ENCODE results near the gene UNC80.

UNC80 gene

DNA sequence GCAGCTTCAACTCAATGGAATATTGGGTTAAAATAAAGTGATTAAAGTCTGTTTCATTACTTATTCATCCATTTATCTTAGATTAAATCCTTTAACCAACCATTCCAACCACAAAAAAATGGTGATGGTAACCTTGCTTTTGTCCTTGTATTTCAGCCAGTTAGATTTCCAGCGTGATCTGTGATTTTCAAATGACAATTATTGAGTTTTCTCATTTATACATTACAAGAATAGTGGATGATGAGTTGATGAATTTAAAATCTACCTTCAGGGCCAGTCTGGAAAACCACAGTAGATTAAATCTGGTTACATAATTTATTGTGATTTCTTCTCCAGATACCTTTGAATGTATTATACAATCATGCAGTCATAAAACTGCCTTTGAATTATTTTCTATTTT, 29.7 kb upstream of the UNC80 start:
- H3K4me1 ChIP-seq (ENCODE audit: low read depth, poor library complexity, severe bottlenecking): no peaks in the 10 kb centered on the region
- H4K20me1 ChIP-seq (ENCODE audit: insufficient read depth): no peaks in the 10 kb centered on the region
- no peak overlapping the region for H3K9ac ChIP-seq
- H3K27ac ChIP-seq: no peak overlapping the region
- no peak overlapping the region for H3K4me2 ChIP-seq
- no peaks in the 10 kb centered on the region for H3K36me3 ChIP-seq (ENCODE audit: insufficient read depth)
- H3K4me3 ChIP-seq (IDR thresholded peaks at IDR 0.05; ENCODE audit: insufficient read depth, low read depth, low read length): no peak overlapping the region
- H3K27me3 ChIP-seq (ENCODE audit: insufficient read depth, low read depth): no peaks in the 10 kb centered on the region
- H3K79me2 ChIP-seq (ENCODE audit: insufficient read depth, low read depth): no peaks in the 10 kb centered on the region
- TF ChIP-seq, protein P1, sequence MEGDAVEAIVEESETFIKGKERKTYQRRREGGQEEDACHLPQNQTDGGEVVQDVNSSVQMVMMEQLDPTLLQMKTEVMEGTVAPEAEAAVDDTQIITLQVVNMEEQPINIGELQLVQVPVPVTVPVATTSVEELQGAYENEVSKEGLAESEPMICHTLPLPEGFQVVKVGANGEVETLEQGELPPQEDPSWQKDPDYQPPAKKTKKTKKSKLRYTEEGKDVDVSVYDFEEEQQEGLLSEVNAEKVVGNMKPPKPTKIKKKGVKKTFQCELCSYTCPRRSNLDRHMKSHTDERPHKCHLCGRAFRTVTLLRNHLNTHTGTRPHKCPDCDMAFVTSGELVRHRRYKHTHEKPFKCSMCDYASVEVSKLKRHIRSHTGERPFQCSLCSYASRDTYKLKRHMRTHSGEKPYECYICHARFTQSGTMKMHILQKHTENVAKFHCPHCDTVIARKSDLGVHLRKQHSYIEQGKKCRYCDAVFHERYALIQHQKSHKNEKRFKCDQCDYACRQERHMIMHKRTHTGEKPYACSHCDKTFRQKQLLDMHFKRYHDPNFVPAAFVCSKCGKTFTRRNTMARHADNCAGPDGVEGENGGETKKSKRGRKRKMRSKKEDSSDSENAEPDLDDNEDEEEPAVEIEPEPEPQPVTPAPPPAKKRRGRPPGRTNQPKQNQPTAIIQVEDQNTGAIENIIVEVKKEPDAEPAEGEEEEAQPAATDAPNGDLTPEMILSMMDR (conservative IDR thresholded peaks at IDR 0.05; ENCODE audit: low read depth, low read length): no peak
- H2AFZ ChIP-seq (ENCODE audit: low read depth): no peak overlapping the region

DNA sequence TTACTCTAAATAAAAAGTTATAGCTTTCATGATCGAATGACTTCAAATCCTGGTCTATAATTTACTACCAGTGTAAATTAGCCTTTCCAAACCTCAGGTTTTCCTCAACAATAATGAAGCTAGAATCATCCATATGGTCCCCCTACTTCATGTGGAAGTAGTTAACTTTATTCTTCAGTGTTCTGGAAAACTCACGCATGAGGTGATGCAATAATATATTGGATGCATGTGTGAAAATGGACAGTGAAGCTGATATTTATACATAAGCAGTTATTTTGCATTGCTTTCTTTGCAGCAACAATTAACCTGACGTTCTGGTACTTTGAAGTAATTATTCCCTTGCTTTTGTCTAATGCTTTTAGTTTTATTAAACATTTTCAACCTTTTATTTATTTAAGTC, 18.6 kb upstream of the UNC80 start:
- no peak overlapping the region for H3K4me3 ChIP-seq (IDR thresholded peaks at IDR 0.05; ENCODE audit: insufficient read depth, low read depth, low read length)
- H3K4me2 ChIP-seq: no peak overlapping the region
- no peaks in the 10 kb centered on the region for H3K36me3 ChIP-seq (ENCODE audit: insufficient read depth)
- H3K9ac ChIP-seq: no peak overlapping the region
- H3K4me1 ChIP-seq (ENCODE audit: low read depth, poor library complexity, severe bottlenecking): no peaks in the 10 kb centered on the region
- H3K79me2 ChIP-seq (ENCODE audit: insufficient read depth, low read depth): no peaks in the 10 kb centered on the region
- H4K20me1 ChIP-seq (ENCODE audit: insufficient read depth): no peaks in the 10 kb centered on the region
- no peaks in the 10 kb centered on the region for H3K27me3 ChIP-seq (ENCODE audit: insufficient read depth, low read depth)
- TF ChIP-seq, protein P1 (conservative IDR thresholded peaks at IDR 0.05; ENCODE audit: low read depth, low read length): no peak
- H3K27ac ChIP-seq: no peak overlapping the region
- no peak overlapping the region for H2AFZ ChIP-seq (ENCODE audit: low read depth)

DNA sequence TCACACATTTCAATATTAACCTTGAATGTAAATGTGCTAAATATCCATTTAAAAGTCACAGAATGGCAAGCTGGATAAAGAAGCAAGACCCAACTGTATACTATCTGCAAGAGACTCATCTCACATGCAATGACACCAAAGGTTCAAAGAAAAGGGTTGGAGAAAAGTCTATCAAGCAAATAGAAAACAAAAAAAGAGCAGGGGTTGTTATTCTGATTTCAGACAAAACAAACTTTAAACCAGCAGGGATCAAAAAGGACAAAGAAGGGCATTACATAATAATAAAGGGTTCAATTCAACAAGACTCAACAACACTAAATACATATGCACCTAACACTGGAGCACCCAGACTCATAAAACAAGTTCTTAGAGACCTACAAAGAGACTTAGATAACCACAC, 14.5 kb upstream of the UNC80 start:
- no peaks in the 10 kb centered on the region for H3K27me3 ChIP-seq (ENCODE audit: insufficient read depth, low read depth)
- no peaks in the 10 kb centered on the region for H4K20me1 ChIP-seq (ENCODE audit: insufficient read depth)
- no peak overlapping the region for H3K27ac ChIP-seq

DNA sequence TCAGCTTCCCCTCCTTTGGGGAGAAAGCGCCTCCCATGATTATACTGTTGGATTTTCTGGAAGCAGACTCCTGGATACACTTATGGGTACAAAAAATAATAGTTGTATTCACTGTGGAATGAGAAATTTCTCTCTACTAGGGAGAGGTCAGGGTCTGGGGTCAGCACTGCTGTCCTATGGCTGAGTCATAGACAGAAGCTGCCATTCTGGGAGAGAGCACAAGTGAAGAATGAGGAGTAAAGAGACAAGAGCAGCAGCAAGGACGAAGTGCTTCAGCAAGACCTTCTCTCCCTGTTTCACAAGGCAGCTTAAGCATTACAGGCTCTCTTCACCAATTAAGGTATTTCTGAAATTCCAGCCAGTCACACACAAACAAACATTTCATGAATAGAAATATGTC, 10.1 kb upstream of the UNC80 start:
- no peaks in the 10 kb centered on the region for H3K4me1 ChIP-seq (ENCODE audit: low read depth, poor library complexity, severe bottlenecking)
- H2AFZ ChIP-seq (ENCODE audit: low read depth): no peak overlapping the region
- no peak overlapping the region for H3K4me2 ChIP-seq
- H4K20me1 ChIP-seq (ENCODE audit: insufficient read depth): no peaks in the 10 kb centered on the region
- H3K79me2 ChIP-seq (ENCODE audit: insufficient read depth, low read depth): no peaks in the 10 kb centered on the region
- H3K27me3 ChIP-seq (ENCODE audit: insufficient read depth, low read depth): no peaks in the 10 kb centered on the region
- no peak overlapping the region for H3K9ac ChIP-seq
- H3K27ac ChIP-seq: no peak overlapping the region
- no peaks in the 10 kb centered on the region for H3K36me3 ChIP-seq (ENCODE audit: insufficient read depth)
- TF ChIP-seq, protein P1 (conservative IDR thresholded peaks at IDR 0.05; ENCODE audit: low read depth, low read length): no peak
- H3K4me3 ChIP-seq (IDR thresholded peaks at IDR 0.05; ENCODE audit: insufficient read depth, low read depth, low read length): no peak overlapping the region

More for the DNA sequence above, 14.5 kb upstream of the UNC80 start:
- TF ChIP-seq, protein P1 (conservative IDR thresholded peaks at IDR 0.05; ENCODE audit: low read depth, low read length): no peak
- Histone ChIP-seq H3K4me2 (no peak overlapping the region), H3K36me3 (ENCODE audit: insufficient read depth) (no peaks in the 10 kb centered on the region), H3K4me1 (ENCODE audit: low read depth, poor library complexity, severe bottlenecking) (no peaks in the 10 kb centered on the region), H3K79me2 (ENCODE audit: insufficient read depth, low read depth) (no peaks in the 10 kb centered on the region), H2AFZ (ENCODE audit: low read depth) (no peak overlapping the region), H3K9ac (no peak overlapping the region), H3K4me3 (IDR thresholded peaks at IDR 0.05; ENCODE audit: insufficient read depth, low read depth, low read length) (no peak overlapping the region)
